DOHH2 (cell line): ENCODE data around the gene MELTF.
A peak's percentile ranks its signal among the peaks of the same experiment; 100 is the strongest.

Experiments
- H3F3A ChIP-seq: fragments of 200-600 bp; sonication (generic), shearing (Covaris generic); 2 replicates; pipeline ENCODE4 v1.6.0; 2016; ENCODE audit warnings: antibody characterized with exemption, mild to moderate bottlenecking; ENCODE audit not compliant: control insufficient read depth, insufficient read depth
- H3K27ac ChIP-seq: fragments of 200-600 bp; sonication (generic); 2 replicates; pipeline ENCODE4 v1.5.1; 2014; ENCODE audit warnings: low read depth, mild to moderate bottlenecking, low read length, moderate library complexity
- H3K27me3 ChIP-seq: fragments of 200-600 bp; sonication (generic); 2 replicates; pipeline ENCODE4 v1.6.1; 2014; ENCODE audit warnings: mild to moderate bottlenecking, low read length, mixed read lengths; ENCODE audit not compliant: control insufficient read depth
- H3K36me3 ChIP-seq: fragments of 200-600 bp; sonication (generic); 2 replicates; pipeline ENCODE4 v1.6.1; 2014; ENCODE audit warnings: mild to moderate bottlenecking, low read length, moderate library complexity, mixed read lengths; ENCODE audit not compliant: control insufficient read depth
- H3K4me1 ChIP-seq: fragments of 200-600 bp; sonication (generic); 2 replicates; pipeline ENCODE4 v1.6.1; 2014; ENCODE audit warnings: mild to moderate bottlenecking, low read length, mixed read lengths; ENCODE audit not compliant: control insufficient read depth
- H3K4me2 ChIP-seq: fragments of 200-600 bp; sonication (generic); 2 replicates; pipeline ENCODE4 v1.6.0; 2014; ENCODE audit warnings: mild to moderate bottlenecking, low read length, moderate library complexity
- H3K4me3 ChIP-seq: fragments of 200-600 bp; sonication (generic); 2 replicates; pipeline ENCODE4 v1.5.1; 2014; ENCODE audit warnings: mild to moderate bottlenecking, low read length, mixed read lengths
- H3K79me2 ChIP-seq: fragments of 200-600 bp; sonication (generic); 2 replicates; pipeline ENCODE4 v1.6.1; 2014; ENCODE audit warnings: mild to moderate bottlenecking, low read length, mixed read lengths; ENCODE audit not compliant: control insufficient read depth
- H3K9me2 ChIP-seq: fragments of 200-600 bp; sonication (generic); replicated peaks from 2 replicates; pipeline ENCODE4 v1.6.1; 2014; ENCODE audit warnings: mild to moderate bottlenecking, low read length, mixed read lengths; ENCODE audit not compliant: control insufficient read depth
- H3K9me3 ChIP-seq: fragments of 200-600 bp; sonication (generic); 2 replicates; pipeline ENCODE4 v1.6.1; 2014; ENCODE audit warnings: antibody characterized with exemption, low read length, mixed read lengths; ENCODE audit not compliant: control insufficient read depth, insufficient read depth
- H4K20me1 ChIP-seq: fragments of 200-600 bp; sonication (generic); 2 replicates; pipeline ENCODE4 v1.6.0; 2014; ENCODE audit warnings: low read depth, mild to moderate bottlenecking, antibody characterized with exemption, low read length, moderate library complexity; ENCODE audit not compliant: control insufficient read depth, insufficient read depth
- EZH2phosphoT487 ChIP-seq: fragments of 200-600 bp; sonication (generic); IDR thresholded peaks from 2 replicates; pipeline ENCODE4 v1.6.1; 2017; ENCODE audit warnings: borderline replicate concordance, mild to moderate bottlenecking, antibody characterized with exemption, low read length, moderate library complexity, mixed read lengths
- TF ChIP-seq, protein P1 (sequence below): fragments of 200-600 bp; sonication (generic); IDR thresholded peaks from one replicate; pipeline ENCODE4 v1.5.1; 2014; ENCODE audit warnings: antibody characterized with exemption, mild to moderate bottlenecking, low read depth, low read length; ENCODE audit not compliant: poor library complexity, severe bottlenecking

MELTF gene

DNA sequence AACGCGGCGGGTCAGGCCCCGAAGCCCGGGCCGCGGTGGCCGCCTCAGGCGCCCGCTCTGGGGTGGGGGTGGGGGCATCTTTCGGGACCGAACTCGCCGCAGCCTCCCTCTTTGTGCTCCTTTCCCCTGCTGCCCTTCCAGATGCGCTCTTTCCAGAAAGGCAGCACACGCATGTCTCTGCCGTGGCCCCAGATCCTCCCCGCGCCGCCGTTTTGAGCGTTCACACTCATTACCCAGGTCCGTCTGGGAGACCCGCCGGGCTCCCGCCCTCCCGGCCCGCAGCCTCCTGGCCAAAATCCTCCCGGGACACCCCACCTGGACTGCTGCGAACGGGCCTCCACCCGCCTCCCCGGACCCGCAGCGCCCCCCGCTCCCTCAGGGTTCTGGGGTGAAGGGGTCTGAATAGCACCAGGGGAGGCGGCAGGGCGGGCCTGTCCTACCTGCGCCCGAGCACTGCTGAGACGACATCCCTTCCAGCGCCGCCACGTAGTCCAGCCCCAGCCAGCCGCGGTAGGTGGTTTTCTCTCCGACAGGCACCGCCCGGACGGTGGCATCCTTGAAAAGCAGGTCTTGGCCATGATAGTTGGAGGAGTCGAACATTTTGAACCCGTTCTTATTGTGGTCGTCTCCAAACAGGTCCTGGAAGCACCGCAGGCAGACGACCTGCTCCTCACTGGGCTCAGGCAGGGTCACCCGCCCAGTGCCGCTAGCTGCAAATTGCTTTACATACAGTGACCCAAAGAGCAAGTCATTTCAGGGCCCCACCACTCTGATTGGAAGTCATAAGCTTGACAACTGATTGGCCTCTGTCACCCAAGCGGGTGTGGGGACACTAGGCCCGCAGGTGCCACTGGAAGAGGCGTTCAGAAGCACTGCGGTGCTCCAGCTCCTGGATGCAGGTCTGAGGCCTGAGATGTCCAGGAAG, 25.9 kb downstream of the MELTF start:
- Histone ChIP-seq H3F3A (peaks cover 4% of the 10 kb centered on the region), H3K4me2 (peak overlapping the region; percentile 85), H3K9me3 (no peaks in the 10 kb centered on the region)

DNA sequence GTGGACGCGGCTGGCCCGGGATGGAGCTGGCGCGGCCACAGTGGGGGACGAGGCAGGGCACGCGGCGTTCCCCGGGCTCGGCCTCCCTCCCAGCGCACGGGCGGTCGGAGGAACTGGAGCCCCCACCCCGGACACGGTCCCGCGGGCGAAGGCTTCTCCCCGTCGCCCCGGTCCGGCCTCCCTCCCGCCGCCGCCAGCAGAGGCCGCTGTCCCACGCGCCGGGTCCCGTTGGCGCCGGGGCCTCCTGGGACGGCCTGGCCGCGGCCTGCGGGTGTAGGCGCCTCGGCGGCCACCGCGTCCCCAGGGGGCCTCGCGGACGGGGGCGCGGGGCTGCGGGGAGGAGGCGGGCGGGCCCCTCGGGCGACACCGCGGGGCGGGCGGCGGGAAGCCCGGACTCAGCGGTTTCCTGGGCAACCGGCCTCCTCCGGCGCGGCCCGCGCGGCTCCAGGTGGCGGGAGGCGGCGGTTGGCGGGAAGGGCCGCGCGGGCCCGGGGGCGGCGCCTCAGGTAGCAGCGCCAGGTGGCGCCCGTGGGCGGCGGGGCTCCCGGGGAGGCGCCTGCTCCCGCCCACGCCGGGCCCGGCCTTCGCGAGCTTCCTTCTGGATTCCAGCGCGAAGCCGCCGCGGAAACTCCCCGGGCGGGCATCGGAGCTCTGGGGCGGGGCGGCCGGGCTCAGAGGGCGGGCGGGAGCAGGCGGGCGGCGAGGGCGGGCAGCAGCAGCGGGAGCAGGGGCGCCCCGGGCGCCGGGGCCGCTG, 26.7 kb downstream of the MELTF start:
- TF ChIP-seq EZH2phosphoT487: no peak
- TF ChIP-seq, protein P1, sequence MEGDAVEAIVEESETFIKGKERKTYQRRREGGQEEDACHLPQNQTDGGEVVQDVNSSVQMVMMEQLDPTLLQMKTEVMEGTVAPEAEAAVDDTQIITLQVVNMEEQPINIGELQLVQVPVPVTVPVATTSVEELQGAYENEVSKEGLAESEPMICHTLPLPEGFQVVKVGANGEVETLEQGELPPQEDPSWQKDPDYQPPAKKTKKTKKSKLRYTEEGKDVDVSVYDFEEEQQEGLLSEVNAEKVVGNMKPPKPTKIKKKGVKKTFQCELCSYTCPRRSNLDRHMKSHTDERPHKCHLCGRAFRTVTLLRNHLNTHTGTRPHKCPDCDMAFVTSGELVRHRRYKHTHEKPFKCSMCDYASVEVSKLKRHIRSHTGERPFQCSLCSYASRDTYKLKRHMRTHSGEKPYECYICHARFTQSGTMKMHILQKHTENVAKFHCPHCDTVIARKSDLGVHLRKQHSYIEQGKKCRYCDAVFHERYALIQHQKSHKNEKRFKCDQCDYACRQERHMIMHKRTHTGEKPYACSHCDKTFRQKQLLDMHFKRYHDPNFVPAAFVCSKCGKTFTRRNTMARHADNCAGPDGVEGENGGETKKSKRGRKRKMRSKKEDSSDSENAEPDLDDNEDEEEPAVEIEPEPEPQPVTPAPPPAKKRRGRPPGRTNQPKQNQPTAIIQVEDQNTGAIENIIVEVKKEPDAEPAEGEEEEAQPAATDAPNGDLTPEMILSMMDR: peak; percentile 52
- H3K4me1 ChIP-seq: peaks cover 23% of the 10 kb centered on the region
- peak overlapping the region; percentile 85 for H3K4me2 ChIP-seq
- H3K9me2 ChIP-seq: no peaks in the 10 kb centered on the region
- no peaks in the 10 kb centered on the region for H3K27me3 ChIP-seq
- peaks cover 4% of the 10 kb centered on the region for H3F3A ChIP-seq
- peak overlapping the region; percentile 75 for H3K4me3 ChIP-seq
- no peak overlapping the region for H3K27ac ChIP-seq
- H4K20me1 ChIP-seq: no peaks in the 10 kb centered on the region
- no peaks in the 10 kb centered on the region for H3K9me3 ChIP-seq
- H3K79me2 ChIP-seq: no peaks in the 10 kb centered on the region
- no peaks in the 10 kb centered on the region for H3K36me3 ChIP-seq

More for the DNA sequence above, 25.9 kb downstream of the MELTF start:
- peaks cover 23% of the 10 kb centered on the region for H3K4me1 ChIP-seq
- no peak overlapping the region for H3K27ac ChIP-seq
- H4K20me1 ChIP-seq: no peaks in the 10 kb centered on the region
- no peaks in the 10 kb centered on the region for H3K36me3 ChIP-seq
- H3K9me2 ChIP-seq: no peaks in the 10 kb centered on the region
- no peaks in the 10 kb centered on the region for H3K79me2 ChIP-seq
- TF ChIP-seq, protein P1: no peak
- TF ChIP-seq EZH2phosphoT487: no peak
- H3K4me3 ChIP-seq: peak overlapping the region; percentile 75
- no peaks in the 10 kb centered on the region for H3K27me3 ChIP-seq

DNA sequence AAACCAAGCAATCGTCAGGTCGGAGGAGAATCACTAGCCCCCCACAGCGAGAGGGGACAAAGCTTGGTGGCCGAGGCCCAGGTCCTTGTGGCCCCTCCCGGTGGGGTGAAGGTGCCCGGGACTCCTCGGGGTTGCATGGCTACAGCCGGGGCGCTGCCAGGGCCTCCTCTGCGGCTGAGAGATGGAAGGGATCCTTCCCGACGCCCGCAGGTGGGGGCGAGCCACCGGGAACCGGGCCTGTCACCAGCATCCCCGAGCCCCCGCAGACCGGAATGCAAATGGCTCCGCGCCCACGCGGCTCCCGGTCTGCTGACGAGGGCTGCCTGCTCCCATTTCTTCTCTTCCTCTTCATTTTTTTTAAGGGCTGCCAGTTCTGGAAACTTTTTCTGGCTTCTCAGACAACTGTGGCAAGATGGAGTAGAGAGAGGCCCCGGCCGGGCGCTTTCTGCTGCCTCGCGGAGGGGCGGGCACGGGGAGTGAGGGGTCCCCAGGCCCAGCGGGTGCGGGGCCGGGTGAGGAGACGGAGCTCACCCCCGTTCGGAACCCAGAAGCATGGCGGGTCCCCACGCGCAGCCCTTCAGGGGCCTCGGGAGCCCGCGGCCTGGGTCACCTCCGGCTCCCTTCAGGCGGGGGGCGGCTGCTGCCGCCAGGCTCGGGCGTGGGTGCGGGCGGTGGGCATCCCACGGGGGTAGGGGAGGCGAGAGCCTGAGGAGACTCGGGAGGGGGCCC, 27.5 kb downstream of the MELTF start:
- Histone ChIP-seq H3K9me3 (no peaks in the 10 kb centered on the region), H3K4me2 (peak overlapping the region; percentile 85), H3K79me2 (no peaks in the 10 kb centered on the region), H3K4me3 (peak overlapping the region; percentile 75), H3K27me3 (no peaks in the 10 kb centered on the region), H3K4me1 (peaks cover 23% of the 10 kb centered on the region), H3K36me3 (no peaks in the 10 kb centered on the region), H3K9me2 (no peaks in the 10 kb centered on the region), H4K20me1 (no peaks in the 10 kb centered on the region), H3K27ac (no peak overlapping the region), H3F3A (peaks cover 4% of the 10 kb centered on the region)
- TF ChIP-seq, protein P1: no peak
- TF ChIP-seq EZH2phosphoT487: no peak
